Renal cortex interstitium (tissue), 11 donors: ENCODE results near the gene LIPC. TPM values are rescaled to one million over a fixed set of nuclear protein-coding genes. Genes with fewer than 3 reads are reported as not detected.
"Not testable (repeated sequence)": the region's sequence is repeated elsewhere in the genome, so short reads cannot be mapped to it uniquely, and the experiment has no call there.

Source experiments
- DNase-seq, 11 donors: peaks; one replicate each; pipeline ENCODE4 v3.0.0-alpha.2; 2013; ENCODE audit warnings: low read depth in 9 of 11, low spot score in 4 of 11; ENCODE audit errors: extremely low read depth in 1 of 11
- polyA plus RNA-seq, 3 donors: library from polyadenylated mRNA; unstranded; fragments of 120-200 nt; gene quantifications; one replicate each; pipeline ENCODE4 v1.2.1, GENCODE V29; 2013; ENCODE audit not compliant: insufficient read length in 3 of 3

Gene LIPC
- polyA plus RNA-seq, 3 donors: 14.0 to 17.6 (median 15.4) TPM

DNA sequence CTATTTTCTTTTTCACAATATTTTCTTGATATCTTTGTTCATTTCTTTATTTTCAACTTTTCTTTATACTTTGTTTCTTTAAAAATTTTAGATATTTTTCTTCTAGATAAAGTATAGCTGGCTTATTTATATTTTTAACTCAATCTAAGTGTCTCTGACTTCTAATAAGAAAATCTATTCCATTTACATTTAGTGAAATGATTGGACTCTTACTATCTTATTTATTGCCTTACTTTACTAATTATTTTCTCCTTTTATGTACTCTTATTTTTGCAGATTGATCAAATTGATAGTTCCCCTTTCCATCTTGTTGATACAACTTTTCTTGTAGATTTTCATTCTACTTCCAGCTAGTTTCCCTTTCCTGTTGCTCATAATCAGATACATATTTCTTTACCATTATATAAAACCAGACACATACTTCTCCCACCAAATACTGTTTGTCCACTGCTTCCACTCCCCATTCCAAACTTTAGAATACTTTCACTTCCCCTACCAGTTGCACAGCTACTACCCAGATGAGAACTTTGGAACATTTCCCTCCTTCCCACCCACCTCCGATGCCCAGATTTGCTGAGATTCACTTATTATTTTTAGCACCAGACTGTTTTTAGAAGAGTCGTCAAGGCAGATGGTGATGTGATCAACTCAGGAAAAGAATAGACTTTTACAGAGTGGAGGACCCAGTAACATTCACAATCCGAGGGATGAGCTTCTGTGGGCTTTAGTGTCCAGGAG, 151.5 kb downstream of the LIPC start:
- DNase-seq: no peak

DNA sequence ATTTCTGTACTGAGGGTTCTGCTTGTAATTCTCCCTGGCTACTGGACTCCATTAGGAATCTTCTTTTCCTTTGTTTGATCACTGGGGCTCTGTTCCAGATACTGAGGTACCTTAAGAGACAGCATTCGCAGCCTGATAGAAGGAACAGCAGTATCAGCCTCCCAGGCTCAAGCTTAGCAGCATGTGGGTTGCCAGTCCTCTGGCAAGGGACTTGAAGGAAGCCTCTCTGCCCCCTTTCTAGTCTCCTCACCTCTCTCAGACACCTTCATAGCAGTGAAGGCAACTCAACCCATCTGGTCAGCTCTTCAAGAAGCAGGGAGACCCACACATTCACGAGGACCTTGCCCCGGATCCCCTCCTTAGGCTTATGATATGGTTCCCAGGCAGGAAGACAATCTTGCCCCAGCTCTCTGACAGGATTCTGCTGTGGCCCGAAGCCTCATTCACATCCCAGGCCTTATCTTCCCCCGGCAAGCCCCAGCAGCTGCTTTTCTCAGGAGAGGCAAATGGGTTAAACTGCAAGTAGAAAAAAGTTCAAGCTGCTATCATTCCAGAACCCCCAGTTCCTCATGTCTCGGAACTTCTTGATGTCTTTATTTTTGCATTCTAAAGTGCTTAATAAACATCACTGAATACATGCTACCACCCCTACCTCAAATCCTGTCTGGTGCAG, 153.1 kb downstream of the LIPC start:
- DNase-seq: no peak

DNA sequence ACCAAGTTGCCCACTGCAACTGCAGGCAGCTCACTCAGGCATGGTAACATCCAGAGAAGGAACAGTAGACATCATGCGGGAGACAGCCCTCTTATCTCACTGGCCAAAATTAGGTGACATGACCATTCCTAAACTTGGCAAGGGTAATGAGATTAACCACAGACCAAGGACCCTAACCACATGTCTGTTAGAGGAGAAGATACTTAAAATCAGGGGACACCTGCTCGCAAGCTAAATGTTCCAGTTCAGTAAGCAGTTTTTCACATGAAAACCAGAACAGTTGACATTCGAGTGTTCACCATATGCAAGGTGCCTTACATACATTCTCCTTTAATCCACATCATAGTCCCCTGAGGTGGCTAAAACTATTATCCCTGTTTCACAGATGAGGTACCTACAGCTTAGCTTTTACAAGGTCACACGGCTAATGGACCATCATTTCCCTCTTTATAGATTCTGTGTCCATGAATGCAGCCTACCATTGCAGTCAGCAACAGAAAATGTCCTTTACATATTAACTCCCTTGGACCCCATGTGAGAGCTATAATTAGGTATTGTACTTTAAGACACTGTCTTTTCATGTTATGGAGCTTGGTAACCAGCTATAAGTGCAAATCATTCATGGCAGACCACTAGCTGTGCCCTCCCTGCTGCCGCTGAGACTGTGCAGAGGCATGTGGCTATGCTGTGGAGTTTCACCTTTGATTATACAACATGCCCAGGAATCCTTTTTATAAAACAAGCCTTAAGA, 154.1 kb downstream of the LIPC start:
- peak in 5 of 11 donors; percentile 8 to 33 (median 18) for DNase-seq

DNA sequence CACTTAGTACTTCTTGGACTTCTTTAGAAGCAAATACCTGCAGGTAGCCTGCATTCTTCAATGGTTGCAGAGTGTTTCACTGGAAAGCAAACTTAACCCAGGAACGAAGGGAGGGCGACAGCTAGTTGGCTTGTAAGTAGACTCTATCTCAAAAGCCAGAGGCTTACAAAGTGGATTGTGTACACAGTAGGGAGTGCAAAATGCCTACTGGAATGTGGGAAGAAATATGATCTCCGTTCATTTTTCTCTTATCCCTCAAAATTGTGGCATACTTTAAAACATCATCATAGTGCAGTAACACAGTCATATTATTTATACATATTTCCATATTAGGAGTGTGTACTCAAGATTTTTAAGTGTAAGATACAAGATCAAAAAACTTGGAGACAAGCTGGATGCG, 155.7 kb downstream of the LIPC start:
- DNase-seq: no peak

DNA sequence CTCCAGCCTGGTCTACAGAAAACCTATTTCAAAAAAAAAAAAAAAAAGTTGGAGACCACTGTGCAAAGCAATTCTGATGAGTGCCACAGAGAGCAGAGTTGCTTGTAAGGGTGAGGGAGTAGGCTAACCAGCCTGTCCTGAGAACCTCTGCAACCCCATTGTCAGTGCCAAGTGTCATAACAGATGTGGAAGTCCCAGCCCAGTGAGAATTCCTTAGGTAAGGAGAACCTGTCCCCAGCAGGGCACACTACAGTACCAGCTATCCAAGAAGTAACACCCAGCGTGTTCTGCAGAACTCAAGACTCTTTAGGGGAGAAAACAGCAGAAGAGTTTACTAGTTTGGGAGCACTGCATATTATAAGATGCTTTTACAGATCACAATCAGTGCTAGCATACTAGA, 156.3 kb downstream of the LIPC start:
- no peak for DNase-seq

DNA sequence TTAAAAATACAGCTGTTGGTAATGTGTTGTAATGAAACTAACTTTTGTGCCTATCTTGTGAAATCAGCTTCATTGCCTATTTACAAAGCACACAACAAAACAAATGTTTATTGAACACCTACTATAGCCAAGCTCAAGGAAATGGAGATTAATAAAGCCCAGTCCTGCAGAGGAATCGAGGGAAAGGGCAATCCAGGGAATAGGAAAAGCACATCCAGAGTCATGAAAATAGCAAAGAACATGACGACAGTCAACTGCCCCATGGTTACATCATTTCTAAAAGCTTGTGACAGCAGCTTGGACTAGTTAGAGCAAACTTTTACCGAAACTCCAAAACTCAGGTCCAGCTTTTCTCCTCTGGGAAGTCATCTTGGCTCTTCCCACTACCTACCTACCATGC, 157.3 kb downstream of the LIPC start:
- DNase-seq: no peak

DNA sequence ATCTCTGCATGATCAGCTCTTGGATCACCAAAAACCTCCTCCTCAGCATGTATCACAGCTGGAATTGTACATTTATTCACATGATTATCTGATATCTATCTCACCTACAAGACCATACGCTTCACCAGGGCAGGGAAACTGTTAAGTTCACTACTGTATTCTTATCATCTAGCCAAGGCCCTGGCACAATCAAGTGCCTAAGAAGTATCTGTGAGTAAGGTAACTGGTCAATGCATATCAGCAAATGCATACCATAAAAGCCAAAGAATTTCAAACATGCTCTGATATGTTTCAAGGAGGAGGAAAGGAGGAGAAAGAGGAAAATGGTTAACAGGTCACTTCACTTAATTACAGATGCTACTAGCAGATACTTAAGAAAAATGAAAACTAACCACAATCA, 158.4 kb downstream of the LIPC start:
- DNase-seq: no peak

DNA sequence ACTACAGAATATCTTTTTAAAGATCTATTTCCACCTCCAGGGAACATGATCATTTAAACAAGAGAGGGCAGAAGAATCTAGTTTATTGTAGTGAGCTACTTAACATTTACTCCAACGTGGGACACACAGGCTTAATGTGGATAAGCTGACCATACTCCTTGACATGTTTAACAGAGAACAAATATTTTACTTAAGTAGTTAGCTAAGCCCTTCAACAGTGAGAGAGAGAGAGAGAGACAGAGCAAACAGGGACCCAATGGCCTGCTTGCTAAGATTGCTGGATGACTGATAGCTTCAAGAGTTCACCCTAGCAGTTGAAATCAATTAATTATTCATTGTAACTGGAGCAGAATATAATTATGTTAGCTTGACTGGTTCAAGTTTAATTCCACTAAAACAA, 159.1 kb downstream of the LIPC start:
- DNase-seq: no peak

DNA sequence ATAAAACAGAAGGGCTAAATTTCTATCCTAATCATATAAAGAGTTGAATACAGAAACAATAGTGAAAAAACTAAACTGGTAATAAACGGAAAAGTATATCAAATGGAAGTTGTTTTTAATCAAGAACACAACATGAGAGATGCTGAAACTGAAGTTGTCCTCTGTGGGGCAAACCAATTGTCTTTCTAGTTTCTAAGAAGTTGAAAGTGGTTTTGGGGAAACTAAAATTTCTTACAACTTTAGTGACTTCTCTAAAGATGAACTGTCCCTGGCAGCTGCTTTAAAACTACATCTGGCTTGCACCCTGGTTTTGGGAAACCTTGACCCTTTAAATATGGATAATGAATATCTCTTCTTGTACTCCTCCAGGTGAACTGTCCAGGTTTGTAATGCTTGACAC, 162.1 kb downstream of the LIPC start:
- no peak for DNase-seq

DNA sequence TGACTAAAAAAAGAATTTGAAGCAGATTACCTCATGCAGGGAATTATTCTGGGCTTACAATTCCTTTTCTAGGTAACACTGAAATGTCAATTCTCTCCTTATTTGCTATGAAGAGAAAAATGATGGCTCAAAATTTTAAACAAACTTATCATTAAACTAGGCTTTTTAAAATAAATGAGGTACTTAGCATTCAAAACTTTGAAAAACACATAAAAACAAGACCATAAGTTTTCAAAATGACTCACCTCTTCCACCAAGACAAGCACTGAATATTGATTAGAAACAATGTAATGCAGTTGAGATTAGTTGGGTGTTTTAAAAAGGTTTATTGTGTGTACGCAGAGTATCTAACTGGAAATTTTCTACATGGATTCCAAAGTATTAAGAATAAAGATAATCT, 163.1 kb downstream of the LIPC start:
- DNase-seq: no peak

DNA sequence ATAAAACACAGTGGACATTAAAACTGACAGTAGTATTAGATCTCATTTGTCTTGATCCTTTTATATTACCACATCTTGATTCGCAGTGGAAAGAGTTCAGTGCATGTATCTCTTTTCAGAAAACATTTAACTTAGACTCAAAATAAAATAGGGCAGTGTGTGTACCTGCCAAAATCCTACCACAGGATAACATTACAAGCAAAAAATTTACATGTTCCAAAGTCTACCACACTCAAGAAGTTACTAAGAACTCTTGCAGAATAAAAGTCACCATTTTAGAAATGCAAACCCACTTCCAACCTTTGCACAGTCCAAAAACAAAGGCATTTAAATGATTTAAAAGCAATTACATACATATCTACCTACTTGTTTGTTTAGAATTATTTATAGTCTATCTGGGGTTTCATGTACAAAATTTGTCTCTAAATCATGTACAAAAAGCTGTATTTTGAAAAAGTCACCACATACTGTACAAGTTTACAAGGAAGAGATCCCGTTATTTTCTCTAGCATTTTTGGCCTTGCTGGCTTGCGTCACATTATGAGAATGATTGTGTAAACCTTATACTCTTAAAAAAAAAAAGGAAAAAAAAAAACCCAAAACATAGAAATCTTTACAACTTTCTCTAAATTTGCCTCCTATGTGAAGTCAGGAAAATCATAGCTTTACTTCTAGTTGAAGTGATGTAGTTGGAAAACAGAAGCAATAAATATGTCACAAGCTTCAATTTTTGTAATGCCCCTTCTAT, 163.9 kb downstream of the LIPC start:
- no peak for DNase-seq

DNA sequence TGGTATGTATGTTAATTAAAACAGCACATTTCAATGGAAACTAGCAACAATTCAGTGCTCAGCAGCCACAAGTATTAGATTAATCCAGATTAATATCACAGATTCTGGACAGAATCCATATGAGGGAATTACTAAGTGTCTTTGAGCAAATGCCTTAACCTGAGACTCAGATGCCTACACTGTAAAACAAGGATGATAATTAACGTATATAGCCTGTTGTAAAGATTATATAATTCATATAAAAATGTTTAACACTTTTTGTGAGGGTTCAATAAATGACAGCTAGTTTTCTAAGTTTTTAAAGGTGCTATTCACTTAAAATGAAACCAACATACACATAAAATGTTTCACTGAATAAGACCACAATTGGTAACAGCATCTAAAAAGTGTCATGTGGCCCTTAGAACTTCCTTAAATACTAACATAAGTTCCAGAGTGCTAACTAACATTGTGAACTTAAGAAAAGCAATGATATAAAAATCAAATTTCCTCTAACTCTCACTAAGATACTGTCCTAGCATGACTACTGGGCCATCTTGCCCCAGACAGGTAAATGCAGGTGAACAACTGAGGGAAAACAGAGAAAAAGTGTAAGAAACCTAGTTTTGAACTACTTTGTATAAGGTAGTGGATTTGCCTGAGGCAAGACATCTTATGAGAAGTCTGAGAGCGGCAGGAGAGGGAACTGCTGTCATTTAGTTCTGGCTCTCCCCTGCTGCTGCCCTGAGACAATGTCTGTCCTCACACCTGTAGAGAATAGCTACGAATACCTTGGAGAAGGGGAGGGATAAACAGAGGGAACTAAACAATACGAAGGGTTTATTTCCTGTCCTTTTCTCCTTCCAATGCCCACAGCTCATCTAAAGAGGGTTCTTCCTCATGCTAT, 166.4 kb downstream of the LIPC start:
- DNase-seq: no peak

DNA sequence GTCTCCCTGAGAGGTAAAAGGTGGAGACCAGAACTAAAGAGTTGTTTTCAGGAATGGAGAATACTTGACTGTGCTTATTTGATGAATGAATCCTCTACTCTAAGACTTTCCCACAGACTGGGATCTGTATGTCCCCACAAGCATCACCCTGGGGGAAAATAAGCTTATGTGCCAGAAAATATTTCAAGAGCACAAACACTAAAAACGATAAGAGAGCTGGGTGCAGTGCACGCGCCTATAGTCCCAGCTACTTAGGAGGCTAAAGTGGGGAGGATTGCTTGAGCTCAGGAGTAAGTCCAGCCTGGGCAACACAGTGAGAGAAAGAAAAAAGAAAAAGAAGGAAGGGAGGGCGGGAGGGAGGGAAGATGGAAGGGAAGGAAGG, 167.0 kb downstream of the LIPC start:
- no peak for DNase-seq

DNA sequence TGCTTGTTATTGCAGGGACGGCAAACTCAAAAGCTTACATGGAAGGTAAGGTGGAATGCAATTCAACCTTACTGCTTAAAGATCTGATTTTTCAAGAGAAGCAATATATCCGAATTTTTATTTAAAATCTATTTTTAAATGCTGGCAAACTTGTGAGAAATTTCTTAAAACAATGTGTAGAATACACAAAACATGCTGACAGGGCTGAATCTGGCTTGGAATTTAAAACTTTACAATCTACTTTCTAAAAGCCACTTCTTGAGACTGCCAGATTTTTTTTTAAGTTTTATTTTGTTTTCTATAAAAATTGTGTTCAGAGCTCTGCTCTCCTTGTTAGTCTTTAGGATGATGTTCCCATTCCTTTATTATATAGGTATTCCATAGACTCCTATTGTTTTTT, 171.0 kb downstream of the LIPC start:
- DNase-seq: no peak

DNA sequence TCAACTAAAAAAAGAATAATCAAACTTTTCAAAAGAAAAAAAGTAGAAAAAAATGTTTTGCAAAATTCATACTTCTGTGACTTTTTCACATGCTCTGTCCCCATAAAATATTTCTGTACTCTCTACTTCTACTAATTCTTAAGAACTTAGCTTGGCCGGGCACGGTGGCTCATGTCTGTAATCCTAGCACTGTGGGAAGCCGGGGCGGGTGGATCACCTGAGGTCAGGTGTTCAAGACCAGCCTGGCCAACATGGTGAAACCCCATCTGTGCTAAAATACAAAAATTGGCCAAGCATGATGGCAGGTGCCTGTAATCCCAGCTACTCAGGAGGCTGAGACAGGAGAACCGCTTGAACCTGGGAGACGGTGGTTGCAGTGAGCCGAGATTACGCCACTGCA, 172.1 kb downstream of the LIPC start:
- not testable (repeated sequence) for DNase-seq

DNA sequence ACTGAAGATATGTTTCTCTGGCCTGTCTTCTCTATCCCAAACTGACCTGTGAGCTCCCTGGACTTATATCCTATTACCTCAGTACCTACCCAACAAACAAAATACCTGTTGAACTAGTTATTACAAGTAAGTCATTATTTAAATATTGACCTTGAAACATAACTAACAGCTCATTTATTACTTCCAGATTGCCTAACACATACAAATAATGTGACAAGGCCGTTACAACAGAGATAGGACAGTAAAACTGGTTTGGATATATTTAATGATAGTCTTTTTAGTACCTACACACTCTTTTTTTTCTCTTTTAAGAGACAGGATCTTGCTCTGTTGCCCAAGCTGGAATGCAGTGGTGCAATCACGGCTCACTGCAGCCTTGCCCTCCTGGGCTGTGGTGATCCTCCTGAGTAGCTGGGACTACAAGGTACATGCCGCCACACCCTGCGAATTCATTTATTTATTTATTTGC, 172.7 kb downstream of the LIPC start:
- DNase-seq: no peak

DNA sequence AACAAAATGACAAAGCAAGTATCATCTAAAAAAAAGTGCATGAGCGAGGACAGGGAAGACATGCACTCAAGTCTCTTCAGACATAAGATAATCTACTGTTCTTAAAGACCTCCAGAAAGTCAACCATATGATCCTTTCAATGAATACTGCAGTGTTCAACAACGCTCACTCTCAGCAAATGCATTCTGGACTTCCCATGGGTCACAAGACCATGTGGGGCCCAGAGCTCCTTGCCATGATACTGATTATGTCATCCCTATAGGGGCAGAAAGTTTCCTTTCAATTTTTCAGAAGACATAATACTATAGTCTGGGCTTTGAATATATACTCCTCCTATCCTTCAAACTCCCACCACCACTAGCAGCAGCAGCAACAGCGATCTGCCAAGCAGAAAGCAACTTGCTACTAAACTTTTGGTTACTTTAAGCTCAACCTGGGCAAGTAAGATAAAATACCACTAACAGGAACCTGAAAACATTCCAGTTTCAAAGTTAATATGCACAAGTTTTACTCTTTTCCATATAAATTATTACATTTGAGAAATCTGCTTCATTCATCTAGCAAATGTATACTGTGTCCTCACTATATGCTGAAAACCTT, 174.2 kb downstream of the LIPC start:
- no peak for DNase-seq

DNA sequence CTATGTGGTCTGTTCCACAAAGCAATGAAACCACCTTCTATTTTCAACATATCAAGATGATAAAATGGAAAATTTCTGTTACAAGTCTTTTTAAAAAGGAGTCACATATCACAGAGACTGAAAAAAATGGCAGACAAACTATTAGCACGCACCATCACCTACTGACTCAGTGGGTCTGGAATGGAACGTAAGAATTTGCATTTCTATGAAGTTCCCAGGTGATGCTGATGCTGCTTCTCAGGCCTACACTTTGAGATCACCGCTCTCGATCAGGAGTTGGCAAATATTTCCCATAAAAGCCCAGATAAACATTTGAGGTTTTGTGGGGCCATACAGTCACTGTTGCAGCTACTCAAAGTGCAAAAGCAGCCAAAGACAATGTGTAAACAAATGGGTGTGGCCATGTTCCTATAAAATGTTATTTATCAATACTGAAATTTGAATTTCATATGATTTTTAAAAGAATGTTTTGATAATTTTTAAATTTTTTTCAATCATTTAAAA, 174.8 kb downstream of the LIPC start:
- no peak for DNase-seq
